Liver (tissue), 3 donors: ENCODE data around the gene SYNGR2.

Source experiments
- ATF3 ChIP-seq: IDR thresholded peaks from 2 replicates; pipeline ENCODE4 v1.6.1; 2016; ENCODE audit warnings: antibody characterized with exemption
- CTCF ChIP-seq: fragments of 150-350 bp; IDR thresholded peaks from 2 replicates; pipeline ENCODE4 v1.5.1; 2017; ENCODE audit warnings: improper control_type of control experiment, low read depth, low read length; ENCODE audit not compliant: missing input control
- EGR1 ChIP-seq, 2 donors: IDR thresholded peaks; 2 replicates each; pipeline ENCODE4 v1.6.1; 2016 to 2018; ENCODE audit warnings: antibody characterized with exemption in 2 of 2, low read depth in 2 of 2
- FOXA1 ChIP-seq: IDR thresholded peaks from 2 replicates; pipeline ENCODE4 v1.6.1; 2016; ENCODE audit warnings: antibody characterized with exemption
- GABPA ChIP-seq, 2 donors: IDR thresholded peaks in 1 of 2; conservative IDR thresholded peaks in 1 of 2; 2 replicates each; pipeline ENCODE4 v1.6.1; 2016; ENCODE audit warnings: antibody characterized with exemption in 2 of 2, mild to moderate bottlenecking in 1 of 2, moderate library complexity in 1 of 2
- MAX ChIP-seq: IDR thresholded peaks from 2 replicates; pipeline ENCODE4 v1.6.1; 2016; ENCODE audit warnings: antibody characterized with exemption
- RAD21 ChIP-seq, 2 donors: IDR thresholded peaks; 2 replicates each; pipeline ENCODE4 v1.6.1; 2016; ENCODE audit warnings: antibody characterized with exemption in 2 of 2, mild to moderate bottlenecking in 2 of 2
- RXRA ChIP-seq, 2 donors: IDR thresholded peaks; 2 replicates each; pipeline ENCODE4 v1.6.1; 2017 to 2018; ENCODE audit warnings: antibody characterized with exemption in 2 of 2, mild to moderate bottlenecking in 1 of 2
- TAF1 ChIP-seq: conservative IDR thresholded peaks from 2 replicates; pipeline ENCODE4 v1.6.1; 2016; ENCODE audit warnings: antibody characterized with exemption, mild to moderate bottlenecking
- donor health status: healthy.
- donor health status: healthy.

GRCh38 chr17:78122216-78122930 lies 46.0 kb upstream of the SYNGR2 start:
- TF ChIP-seq CTCF (no peak), ATF3 (no peak), TAF1 (no peak), GABPA (IDR thresholded peaks at IDR 0.05 in 1 of 2, conservative IDR thresholded peaks at IDR 0.05 in 1 of 2) (no peak), MAX (no peak), RAD21 (IDR thresholded peaks at IDR 0.05) (no peak), EGR1 (IDR thresholded peaks at IDR 0.05; ENCODE audit: low read depth in 2 of 2) (no peak), FOXA1 (no peak), RXRA (IDR thresholded peaks at IDR 0.05) (no peak)
